Camera-type eye (tissue), 1 donor: Measurements from ENCODE around the gene ROCK1. TPM values are rescaled to one million over a fixed set of nuclear protein-coding genes. Genes with fewer than 3 reads are reported as not detected.

Source experiments
- total RNA-seq: library from RNA; depleted of rRNA; stranded (reverse); fragments of >200 nt; gene quantifications from one replicate; pipeline ENCODE4 v1.2.3, GENCODE V29; 2014

ROCK1 gene
- total RNA-seq = 88.6 TPM

GRCh38 chr18:21111346-21112139 lies at the start of gene ROCK1:
Gene ROCK1, minus strand, starts transcription at chr18:21111813. Its CDS starts 903 bp downstream, at chr18:21110910.

Other genes with a start within 250 kb of the ROCK1 start
- gene GREB1L, start 130.4 kb upstream of the ROCK1 start, total RNA-seq = 14.9 TPM